ENCODE data around the gene HPD. TPM values are rescaled to one million over a fixed set of nuclear protein-coding genes. Genes with fewer than 3 reads are reported as not detected.
A peak's percentile ranks its signal among the peaks of the same experiment; 100 is the strongest.
"Not testable (repeated sequence)": the region's sequence is repeated elsewhere in the genome, so short reads cannot be mapped to it uniquely, and the experiment has no call there.

The HPD gene
- total RNA-seq, 2 donors from 2014 or later, result 0.39 to 1.3 TPM

DNA sequence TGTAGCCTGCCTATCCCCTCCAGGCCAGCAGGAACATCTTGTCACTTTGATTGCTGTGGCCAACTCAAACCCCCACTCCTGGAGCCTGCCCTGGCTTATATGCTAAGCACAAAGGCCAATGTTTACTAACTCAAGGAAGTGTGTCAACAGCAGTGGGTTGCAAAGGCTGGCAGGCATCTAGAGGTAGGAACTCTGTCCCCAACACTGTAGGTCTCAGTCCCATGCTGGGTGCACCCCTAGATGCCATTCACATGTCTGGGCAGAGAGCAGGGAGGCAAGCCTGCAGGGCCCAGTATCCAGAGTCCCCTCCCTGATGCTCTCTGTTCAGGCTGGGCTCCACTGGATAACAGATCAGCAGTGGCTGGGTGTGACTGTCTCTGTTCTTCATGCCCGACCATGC, 1.6 kb upstream of the HPD start:
- Histone ChIP-seq H3K4me3 (no peak overlapping the region), H3K27me3 (no peaks in the 10 kb centered on the region), H3K27ac (peak overlapping the region; percentile 80 to 90), H3K36me3 (no peaks in the 10 kb centered on the region), H3K9me3 (no peaks in the 10 kb centered on the region), H3K4me1 (peaks cover 0 to 24% of the 10 kb centered on the region in 2 donors)
- DNase-seq (ENCODE audit: low spot score), result no peak
- no peak for TF ChIP-seq CTCF (IDR thresholded peaks at IDR 0.05)

- TF ChIP-seq CTCF (IDR thresholded peaks at IDR 0.05), result no peak
- H3K4me3 ChIP-seq, result no peak overlapping the region
Measured at GRCh38 chr12:121858318-121858661, 369 bp downstream of the HPD start.

GRCh38 chr12:121857322-121858246, 1.1 kb downstream of the HPD start:
- Histone ChIP-seq H3K4me3 (no peak overlapping the region), H3K27ac (peak overlapping the region; percentile 80 to 90), H3K36me3 (no peaks in the 10 kb centered on the region), H3K9me3 (no peaks in the 10 kb centered on the region), H3K4me1 (peaks cover 0 to 24% of the 10 kb centered on the region in 2 donors), H3K27me3 (no peaks in the 10 kb centered on the region)
- no peak for DNase-seq (ENCODE audit: low spot score)
- TF ChIP-seq CTCF (IDR thresholded peaks at IDR 0.05), result no peak

More at GRCh38 chr12:121858318-121858661, 369 bp downstream of the HPD start:
- peaks cover 0 to 24% of the 10 kb centered on the region in 2 donors for H3K4me1 ChIP-seq
- H3K27me3 ChIP-seq, result no peaks in the 10 kb centered on the region
- no peaks in the 10 kb centered on the region for H3K9me3 ChIP-seq
- H3K36me3 ChIP-seq, result no peaks in the 10 kb centered on the region
- no peak for DNase-seq (ENCODE audit: low spot score)
- H3K27ac ChIP-seq, result peak overlapping the region; percentile 80 to 90

GRCh38 chr12:121852392-121852791, 6.3 kb downstream of the HPD start:
- DNase-seq (ENCODE audit: low spot score); H3K9me3 ChIP-seq; H3K4me3 ChIP-seq; H3K4me1 ChIP-seq; H3K36me3 ChIP-seq; H3K27me3 ChIP-seq; H3K27ac ChIP-seq: not testable (repeated sequence)

- TF ChIP-seq CTCF (IDR thresholded peaks at IDR 0.05), result no peak
- H3K4me1 ChIP-seq, result no peaks in the 10 kb centered on the region
- H3K36me3 ChIP-seq, result no peaks in the 10 kb centered on the region
Measured at GRCh38 chr12:121849665-121850064, 9.0 kb downstream of the HPD start.

GRCh38 chr12:121849211-121849610, 9.4 kb downstream of the HPD start:
- no peak for TF ChIP-seq CTCF (IDR thresholded peaks at IDR 0.05)
- Histone ChIP-seq H3K27ac (no peak overlapping the region), H3K4me1 (no peaks in the 10 kb centered on the region), H3K9me3 (no peaks in the 10 kb centered on the region), H3K27me3 (no peaks in the 10 kb centered on the region), H3K36me3 (no peaks in the 10 kb centered on the region), H3K4me3 (no peak overlapping the region)
- no peak for DNase-seq (ENCODE audit: low spot score)

More at GRCh38 chr12:121849665-121850064, 9.0 kb downstream of the HPD start:
- H3K27me3 ChIP-seq, result no peaks in the 10 kb centered on the region
- no peak for DNase-seq (ENCODE audit: low spot score)
- no peak overlapping the region for H3K4me3 ChIP-seq
- H3K27ac ChIP-seq, result no peak overlapping the region
- no peaks in the 10 kb centered on the region for H3K9me3 ChIP-seq

Measured in right atrium auricular region (tissue), 2 donors.